ENCODE data around the gene MYH11. TPM values are rescaled to one million over a fixed set of nuclear protein-coding genes. Genes with fewer than 3 reads are reported as not detected.

MYH11 gene
- total and polyA plus RNA-seq, 10 donors = 9.6 to 135 (median 110) TPM

DNA sequence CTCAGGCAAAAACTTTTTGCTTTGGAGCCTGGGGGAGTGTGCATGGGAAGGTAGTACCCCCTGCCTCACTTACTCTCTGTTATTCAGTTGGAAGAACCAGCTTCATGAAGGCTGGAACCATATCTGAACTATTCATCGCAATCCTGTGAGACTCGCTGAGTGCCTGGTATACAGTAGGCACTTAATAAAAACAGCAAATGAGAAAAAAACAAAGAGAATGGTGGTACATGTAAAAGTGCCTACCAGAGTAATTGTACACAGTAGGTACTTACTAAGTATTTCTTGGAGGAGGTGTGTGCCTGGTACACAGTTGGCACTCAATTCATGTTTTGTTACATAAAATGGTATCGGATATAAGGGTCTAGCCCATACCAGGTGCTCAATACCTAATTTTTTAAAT lies 75.2 kb downstream of the MYH11 start:
- Histone ChIP-seq H3K27me3 (replicated peaks in 1 of 7) (no peaks in the 10 kb centered on the region), H3K27ac (no peak overlapping the region), H3K36me3 (peaks cover 0 to 32% (median 0%) of the 10 kb centered on the region in 6 donors), H3K4me3 (no peak overlapping the region), H3K9me3 (no peaks in the 10 kb centered on the region), H3K4me1 (no peaks in the 10 kb centered on the region)
- TF ChIP-seq, protein P1, sequence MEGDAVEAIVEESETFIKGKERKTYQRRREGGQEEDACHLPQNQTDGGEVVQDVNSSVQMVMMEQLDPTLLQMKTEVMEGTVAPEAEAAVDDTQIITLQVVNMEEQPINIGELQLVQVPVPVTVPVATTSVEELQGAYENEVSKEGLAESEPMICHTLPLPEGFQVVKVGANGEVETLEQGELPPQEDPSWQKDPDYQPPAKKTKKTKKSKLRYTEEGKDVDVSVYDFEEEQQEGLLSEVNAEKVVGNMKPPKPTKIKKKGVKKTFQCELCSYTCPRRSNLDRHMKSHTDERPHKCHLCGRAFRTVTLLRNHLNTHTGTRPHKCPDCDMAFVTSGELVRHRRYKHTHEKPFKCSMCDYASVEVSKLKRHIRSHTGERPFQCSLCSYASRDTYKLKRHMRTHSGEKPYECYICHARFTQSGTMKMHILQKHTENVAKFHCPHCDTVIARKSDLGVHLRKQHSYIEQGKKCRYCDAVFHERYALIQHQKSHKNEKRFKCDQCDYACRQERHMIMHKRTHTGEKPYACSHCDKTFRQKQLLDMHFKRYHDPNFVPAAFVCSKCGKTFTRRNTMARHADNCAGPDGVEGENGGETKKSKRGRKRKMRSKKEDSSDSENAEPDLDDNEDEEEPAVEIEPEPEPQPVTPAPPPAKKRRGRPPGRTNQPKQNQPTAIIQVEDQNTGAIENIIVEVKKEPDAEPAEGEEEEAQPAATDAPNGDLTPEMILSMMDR (IDR thresholded peaks at IDR 0.05 in 8 of 11, conservative IDR thresholded peaks at IDR 0.05 in 3 of 11) = no peak
- TF ChIP-seq POLR2AphosphoS5 (IDR thresholded peaks at IDR 0.05) (no peak), POLR2A (IDR thresholded peaks at IDR 0.05) (no peak)
- intact Hi-C loops (cut with DNase I; ENCODE audit: low total_unique reads) = no loop called here
- DNase-seq = peak; percentile 1
- WGBS, 5 donors = 83 to 96% (median 95%) methylated on average over 3 of the region's 3 CpGs

DNA sequence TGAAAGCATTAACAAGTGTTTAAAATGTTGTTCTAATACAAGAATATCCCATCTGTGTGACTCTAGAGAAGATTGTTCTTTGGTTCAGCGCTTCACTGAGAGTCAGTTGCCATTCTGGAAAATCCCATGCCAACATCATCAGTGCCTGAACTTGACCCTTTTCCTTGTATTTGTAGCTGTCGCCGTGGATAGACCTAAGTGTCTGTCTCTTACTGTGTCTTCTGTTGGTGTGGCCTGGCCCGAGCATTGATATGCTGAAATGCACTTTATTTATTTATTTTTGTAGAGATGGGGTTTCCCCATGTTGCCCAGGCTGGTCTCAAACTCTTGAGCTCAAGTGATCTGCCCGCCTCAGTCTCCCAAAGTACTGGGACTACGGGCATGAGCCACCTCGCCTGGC lies 76.0 kb downstream of the MYH11 start:
- Histone ChIP-seq H3K27me3 (replicated peaks in 1 of 7) (no peaks in the 10 kb centered on the region), H3K27ac (no peak overlapping the region), H3K9me3 (no peaks in the 10 kb centered on the region), H3K4me3 (no peak overlapping the region), H3K36me3 (peaks cover 0 to 24% (median 0%) of the 10 kb centered on the region in 6 donors), H3K4me1 (no peaks in the 10 kb centered on the region)
- intact Hi-C loops (cut with DNase I; ENCODE audit: low total_unique reads) = no loop called here
- TF ChIP-seq, protein P1 (IDR thresholded peaks at IDR 0.05 in 8 of 11, conservative IDR thresholded peaks at IDR 0.05 in 3 of 11) = no peak
- no peak for TF ChIP-seq POLR2A (IDR thresholded peaks at IDR 0.05)
- no peak for TF ChIP-seq POLR2AphosphoS5 (IDR thresholded peaks at IDR 0.05)
- DNase-seq = peak; percentile 9
- 84 to 96% (median 87%) methylated on average over 7 of the region's 7 CpGs for WGBS, 5 donors

GRCh38 chr16:15779664-15780351 lies 77.0 kb downstream of the MYH11 start:
- H3K4me3 ChIP-seq = no peak overlapping the region
- intact Hi-C loops (cut with DNase I; ENCODE audit: low total_unique reads) = no loop called here
- no peaks in the 10 kb centered on the region for H3K9me3 ChIP-seq
- TF ChIP-seq, protein P1 (IDR thresholded peaks at IDR 0.05 in 8 of 11, conservative IDR thresholded peaks at IDR 0.05 in 3 of 11) = no peak
- TF ChIP-seq POLR2A (IDR thresholded peaks at IDR 0.05) = no peak
- no peak for TF ChIP-seq POLR2AphosphoS5 (IDR thresholded peaks at IDR 0.05)
- H3K4me1 ChIP-seq = no peaks in the 10 kb centered on the region
- DNase-seq = peak; percentile 13
- 89 to 95% (median 94%) methylated on average over 8 of the region's 8 CpGs for WGBS, 5 donors
- no peak overlapping the region for H3K27ac ChIP-seq
- peaks cover 0 to 18% (median 0%) of the 10 kb centered on the region in 6 donors for H3K36me3 ChIP-seq
- no peaks in the 10 kb centered on the region for H3K27me3 ChIP-seq (replicated peaks in 1 of 7)

DNA sequence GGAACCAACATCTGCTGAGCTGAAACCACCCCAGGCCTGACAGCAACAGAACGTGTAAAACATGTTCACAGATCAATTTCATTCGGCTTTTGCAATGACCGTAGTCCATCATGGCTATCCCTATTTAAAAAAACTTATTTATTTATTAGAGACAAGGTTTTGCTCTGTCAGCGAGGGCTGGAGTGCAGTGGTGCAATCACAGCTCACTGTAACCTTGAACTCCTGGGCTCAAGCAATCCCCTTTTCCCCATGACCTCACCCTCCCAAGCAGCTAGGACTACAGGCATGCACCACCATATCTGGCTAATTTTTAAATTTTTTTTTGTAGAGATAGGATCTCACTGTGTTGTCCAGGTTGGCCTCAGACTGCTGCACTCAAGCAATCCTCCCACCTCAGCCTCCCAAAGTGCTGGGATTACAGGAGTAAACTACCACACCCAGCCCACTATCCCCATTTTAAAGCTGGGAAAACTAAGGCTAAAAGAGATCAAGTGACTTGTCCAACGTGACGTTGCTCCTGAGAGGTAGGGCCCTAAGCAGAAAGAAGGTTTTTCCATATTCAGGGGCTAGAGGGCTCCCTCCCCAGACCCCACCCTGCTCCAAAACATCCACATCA lies 77.7 kb downstream of the MYH11 start:
- Histone ChIP-seq H3K27ac (no peak overlapping the region), H3K36me3 (peaks cover 0 to 12% (median 0%) of the 10 kb centered on the region in 6 donors)

More for the DNA sequence above, 77.7 kb downstream of the MYH11 start:
- intact Hi-C loops (cut with DNase I; ENCODE audit: low total_unique reads) = no loop called here
- DNase-seq = no peak
- H3K4me3 ChIP-seq = no peak overlapping the region
- no peaks in the 10 kb centered on the region for H3K27me3 ChIP-seq (replicated peaks in 1 of 7)
- no peaks in the 10 kb centered on the region for H3K4me1 ChIP-seq
- H3K9me3 ChIP-seq = no peaks in the 10 kb centered on the region
- WGBS, 5 donors = 87 to 94% (median 88%) methylated on average over 6 of the region's 6 CpGs
- no peak for TF ChIP-seq POLR2AphosphoS5 (IDR thresholded peaks at IDR 0.05)
- no peak for TF ChIP-seq POLR2A (IDR thresholded peaks at IDR 0.05)

Data from spleen (tissue), 11 donors.